Spleen (tissue), 11 donors: Measurements from ENCODE around the gene CLOCK. TPM values are rescaled to one million over a fixed set of nuclear protein-coding genes. Genes with fewer than 3 reads are reported as not detected.

Experiments used
- DNase-seq: peaks from one replicate; pipeline ENCODE4 v3.0.0-alpha.2; 2020
- H3K27ac ChIP-seq, 8 donors: fragments of 200-600 bp; sonication (generic) in 7 of 8; 1 replicate in 4 of 8; 2 replicates in 4 of 8; pipeline versions ENCODE4 v1.5.0 to v1.8.0; 2016 to 2021; ENCODE audit warnings: inconsistent platforms in 4 of 8, mild to moderate bottlenecking in 4 of 8, moderate library complexity in 1 of 8
- H3K27me3 ChIP-seq, 7 donors: fragments of 200-600 bp; sonication (generic) in 6 of 7; replicated peaks in 1 of 7; 1 replicate in 4 of 7; 2 replicates in 3 of 7; pipeline versions ENCODE4 v1.5.0 to v1.8.0; 2016 to 2021; ENCODE audit warnings: inconsistent platforms in 3 of 7, mild to moderate bottlenecking in 1 of 7
- H3K36me3 ChIP-seq, 6 donors: fragments of 200-600 bp; sonication (generic) in 5 of 6; 1 replicate in 4 of 6; 2 replicates in 2 of 6; pipeline versions ENCODE4 v1.5.0 to v1.8.0; 2016 to 2021; ENCODE audit warnings: inconsistent platforms in 2 of 6
- H3K4me1 ChIP-seq, 6 donors: fragments of 200-600 bp; sonication (generic) in 5 of 6; 1 replicate in 3 of 6; 2 replicates in 3 of 6; pipeline versions ENCODE4 v1.5.0 to v1.8.0; 2016 to 2021; ENCODE audit warnings: inconsistent platforms in 3 of 6
- H3K4me3 ChIP-seq, 8 donors: fragments of 200-600 bp; sonication (generic) in 7 of 8; 1 replicate in 4 of 8; 2 replicates in 4 of 8; pipeline versions ENCODE4 v1.5.0 to v1.8.0; 2016 to 2021; ENCODE audit warnings: inconsistent platforms in 4 of 8, mild to moderate bottlenecking in 4 of 8, moderate library complexity in 2 of 8
- H3K9me3 ChIP-seq, 8 donors: fragments of 200-600 bp; sonication (generic) in 7 of 8; 1 replicate in 4 of 8; 2 replicates in 4 of 8; pipeline versions ENCODE4 v1.5.0 to v1.8.0; 2016 to 2021; ENCODE audit warnings: inconsistent platforms in 4 of 8
- CTCF ChIP-seq, 11 experiments: fragments of 200-600 bp in 7 of 11; fragments of 450-650 bp in 4 of 11; sonication (generic) in 4 of 11; IDR thresholded peaks in 8 of 11; conservative IDR thresholded peaks in 3 of 11; 1 replicate in 7 of 11; 2 replicates in 4 of 11; pipeline versions ENCODE4 v1.4.0 to v1.8.0; 2016 to 2021; ENCODE audit warnings: antibody characterized with exemption in 11 of 11, inconsistent platforms in 4 of 11, mild to moderate bottlenecking in 1 of 11
- POLR2A ChIP-seq, 3 donors: fragments of 450-650 bp; IDR thresholded peaks; one replicate each; pipeline ENCODE4 v1.5.1; 2017; ENCODE audit warnings: antibody characterized with exemption in 3 of 3, mild to moderate bottlenecking in 1 of 3
- POLR2AphosphoS5 ChIP-seq, 3 donors: sonication (generic); formaldehyde crosslinking; IDR thresholded peaks; one replicate each; pipeline ENCODE4 v1.5.1; 2017; ENCODE audit warnings: antibody characterized with exemption in 3 of 3
- WGBS, 5 donors: extraction: QIAGEN DNeasy Blood & Tissue Kit in 3 of 5; methylation state at CpG; one replicate each; pipeline versions ENCODE4 v1.1.5 to v1.1.7; 2013 to 2018; 5-methylcytosine and 5-hydroxymethylcytosine counted together
- intact Hi-C: fragments of 100-400 bp; cut with DNase I; formaldehyde crosslinking; loops from one replicate; pipeline ENCODE4 v1.15.0; 2023; ENCODE audit warnings: low total_unique reads
- polyA plus RNA-seq, 3 donors: library from polyadenylated mRNA; stranded (reverse); fragments of 200-250 nt; gene quantifications; one replicate each; pipeline ENCODE4 v1.2.1, GENCODE V29; 2013
- total RNA-seq, 7 donors: library from RNA; depleted of rRNA in 3 of 7; stranded (reverse); fragments of >200 nt in 3 of 7; fragmentation: NEBNext Ultra II Directional in 4 of 7; extraction: Animal tissue kit (Norgen Biotek cat#: 25700) in 4 of 7; gene quantifications; one replicate each; pipeline versions ENCODE4 v1.1.0 to v1.2.1, GENCODE V29; 2016 to 2021
- donor health status: healthy with polysubstance abuse.
- donor health status: DM: no; HTN: no; CAD: no; lungs with moderate emphysema.
- donor health status: DM: no; HTN: no; CAD: no.
- donor health status: Bipolar disorder and iron deficiency.
- donor health status: healthy.
- donor health status: DM: no; HTN: no; CAD: no.
- donor health status: DM: yes; HTN: yes; CAD: no.

The CLOCK gene
- total and polyA plus RNA-seq, 10 donors = 1.9 to 29.4 (median 18.1) TPM

GRCh38 chr4:55547466-55547770, 709 bp upstream of the CLOCK start:
- no peak for DNase-seq
- WGBS, 5 donors = 2 to 6% (median 4%) methylated on average over 10 of the region's 10 CpGs

GRCh38 chr4:55546506-55546755, 278 bp downstream of the CLOCK start:
- H3K4me1 ChIP-seq = peaks cover 10 to 41% (median 23%) of the 10 kb centered on the region in 6 donors
- no peak for DNase-seq
- no peaks in the 10 kb centered on the region for H3K9me3 ChIP-seq
- H3K27me3 ChIP-seq = peaks cover 0 to 2% (median 0%) of the 10 kb centered on the region in 7 donors
- intact Hi-C loops = no loop called here
- WGBS, 5 donors = 0% methylated on average over 3 to 16 of the region's 16 CpGs; no CpG with 5 or more reads in 1 of the 5 donors
- H3K36me3 ChIP-seq = no peaks in the 10 kb centered on the region
- TF ChIP-seq POLR2A (IDR thresholded peaks at IDR 0.05) (no peak), POLR2AphosphoS5 (IDR thresholded peaks at IDR 0.05) (no peak), CTCF (IDR thresholded peaks at IDR 0.05 in 8 of 11, conservative IDR thresholded peaks at IDR 0.05 in 3 of 11) (no peak)
- peak overlapping the region; percentile 75 to 97 (median 94) for H3K4me3 ChIP-seq
- H3K27ac ChIP-seq = peak overlapping the region; percentile 87 to 98 (median 96)

More at GRCh38 chr4:55547466-55547770, 709 bp upstream of the CLOCK start:
- Histone ChIP-seq H3K27me3 (peaks cover 0 to 3% (median 0%) of the 10 kb centered on the region in 7 donors), H3K4me3 (peak overlapping the region; percentile 75 to 97 (median 94)), H3K36me3 (no peaks in the 10 kb centered on the region), H3K9me3 (no peaks in the 10 kb centered on the region), H3K4me1 (peaks cover 10 to 40% (median 23%) of the 10 kb centered on the region in 6 donors), H3K27ac (peak overlapping the region; percentile 87 to 98 (median 96))
- TF ChIP-seq CTCF (IDR thresholded peaks at IDR 0.05 in 8 of 11, conservative IDR thresholded peaks at IDR 0.05 in 3 of 11) (no peak), POLR2AphosphoS5 (IDR thresholded peaks at IDR 0.05) (no peak), POLR2A (IDR thresholded peaks at IDR 0.05) (no peak)
- intact Hi-C loops = no loop called here

GRCh38 chr4:55545641-55546505, 836 bp downstream of the CLOCK start:
- DNase-seq = peak; percentile 94
- Histone ChIP-seq H3K4me1 (peaks cover 10 to 47% (median 23%) of the 10 kb centered on the region in 6 donors), H3K27me3 (no peaks in the 10 kb centered on the region), H3K36me3 (no peaks in the 10 kb centered on the region), H3K4me3 (peak overlapping the region; percentile 75 to 97 (median 94)), H3K27ac (peak overlapping the region; percentile 87 to 98 (median 96)), H3K9me3 (no peaks in the 10 kb centered on the region)
- intact Hi-C loops = no loop called here
- TF ChIP-seq POLR2AphosphoS5 (IDR thresholded peaks at IDR 0.05) (peak; percentile 61 to 78 (median 74)), POLR2A (IDR thresholded peaks at IDR 0.05) (no peak)
- 0 to 1% (median 0%) methylated on average over 21 to 87 of the region's 87 CpGs for WGBS, 5 donors

- H3K27me3 ChIP-seq = no peaks in the 10 kb centered on the region
- WGBS, 5 donors = 4 to 7% (median 4%) methylated on average over 6 of the region's 6 CpGs
- H3K36me3 ChIP-seq = no peaks in the 10 kb centered on the region
- TF ChIP-seq POLR2AphosphoS5 (IDR thresholded peaks at IDR 0.05) (no peak), CTCF (IDR thresholded peaks at IDR 0.05 in 8 of 11, conservative IDR thresholded peaks at IDR 0.05 in 3 of 11) (no peak), POLR2A (IDR thresholded peaks at IDR 0.05) (no peak)
- intact Hi-C loops = no loop called here
- peak overlapping the region; percentile 75 to 97 (median 94) for H3K4me3 ChIP-seq
- no peak for DNase-seq
- peak overlapping the region; percentile 87 to 98 (median 96) for H3K27ac ChIP-seq
- no peaks in the 10 kb centered on the region for H3K9me3 ChIP-seq
- peaks cover 10 to 53% (median 25%) of the 10 kb centered on the region in 6 donors for H3K4me1 ChIP-seq
These were observed 1.6 kb downstream of the CLOCK start for GRCh38 chr4:55545151-55545550.
